HCT116 (cell line): ENCODE data around the gene FAM228B. TPM values are rescaled to one million over a fixed set of nuclear protein-coding genes. Genes with fewer than 3 reads are reported as not detected.

Experiments used
- ATAC-seq: fragments of 200-7000 bp; cut with Tn5 transposase; 2 replicates; pipeline ENCODE4 v1.9.1; 2020; ENCODE audit warnings: mild to moderate bottlenecking, moderate library complexity
- BruUV-seq: library from RNA; stranded (reverse); fragments of 400-500 nt; replicated peaks from 2 replicates; lab custom pipeline; 2021; lab: Mats Ljungman, UMichigan
- CTCF ChIA-PET: fragments of 300-600 bp; sonication (Branson Sonifier 250); formaldehyde crosslinking; loops from one replicate; lab custom pipeline; 2021; ENCODE audit warnings: antibody characterized with exemption; lab: Charles Lee
- POLR2A ChIA-PET: fragments of 300-600, 350-600 bp; sonication (Branson Sonifier 250); formaldehyde crosslinking; loops from one replicate; lab custom pipeline; 2021; ENCODE audit warnings: antibody characterized with exemption; lab: Charles Lee
- RAD21 ChIA-PET, 2 experiments: fragments of 300-600 bp; sonication (Branson Sonifier 250); formaldehyde crosslinking; loops; one replicate each; lab custom pipeline; 2023; ENCODE audit warnings: low total read pairs in 2 of 2; ENCODE audit not compliant: uncharacterized antibody in 2 of 2, unreplicated experiment in 2 of 2, low non-redundant PET in 1 of 2; lab: Charles Lee
- DNase-seq: peaks from one replicate; pipeline ENCODE4 v3.0.0-alpha.2; 2010; ENCODE audit warnings: low read depth, low spot score
- H2AFZ ChIP-seq: fragments of 200-600 bp; shearing (Covaris generic), sonication (generic); 2 replicates; pipeline ENCODE4 v1.6.1; 2017; ENCODE audit warnings: low read depth, mixed run types, mixed read lengths, antibody characterized with exemption, low read length; ENCODE audit not compliant: poor library complexity, severe bottlenecking
- H3K27ac ChIP-seq: 2 replicates; pipeline ENCODE4 v1.5.1; 2012; ENCODE audit warnings: low read depth, low read length
- H3K27me3 ChIP-seq: fragments of 200-600 bp; sonication (generic); 2 replicates; pipeline ENCODE4 v1.6.1; 2016; ENCODE audit warnings: mixed run types, low read length, mixed read lengths; ENCODE audit not compliant: insufficient read depth
- H3K36me3 ChIP-seq, 2 experiments: fragments of 200-500 bp in 1 of 2; fragments of 200-600 bp in 1 of 2; sonication (Bioruptor generic) in 1 of 2; sonication (generic) in 1 of 2; 2 replicates each; pipeline versions ENCODE4 v1.5.1 to v1.6.1; 2014 to 2016; ENCODE audit warnings: low read length in 2 of 2, inconsistent platforms in 1 of 2, mixed read lengths in 1 of 2, mixed run types in 1 of 2; ENCODE audit not compliant: insufficient read depth in 2 of 2, control insufficient read depth in 1 of 2
- H3K4me1 ChIP-seq, 2 experiments: fragments of 200-600 bp in 1 of 2; sonication (generic) in 1 of 2; 2 replicates each; pipeline versions ENCODE4 v1.5.1 to v1.6.1; 2012 to 2017; ENCODE audit warnings: low read length in 2 of 2, inconsistent platforms in 1 of 2, mild to moderate bottlenecking in 1 of 2, mixed read lengths in 1 of 2, mixed run types in 1 of 2, moderate library complexity in 1 of 2; ENCODE audit not compliant: insufficient read depth in 2 of 2, control insufficient read depth in 1 of 2
- H3K4me2 ChIP-seq: fragments of 200-600 bp; sonication (generic); 2 replicates; pipeline ENCODE4 v1.6.1; 2017; ENCODE audit warnings: mixed run types, low read length, mixed read lengths
- H3K4me3 ChIP-seq, 2 experiments: fragments of 200-600 bp in 1 of 2; sonication (generic) in 1 of 2; replicated peaks in 1 of 2; 2 replicates each; pipeline ENCODE4 v1.5.1; 2011 to 2016; ENCODE audit warnings: low read length in 2 of 2, control low read depth in 1 of 2, low read depth in 1 of 2, mild to moderate bottlenecking in 1 of 2, mixed read lengths in 1 of 2, mixed run types in 1 of 2
- H3K79me2 ChIP-seq: fragments of 200-600 bp; sonication (generic); 2 replicates; pipeline ENCODE4 v1.6.1; 2017; ENCODE audit warnings: mild to moderate bottlenecking, mixed run types, low read length, moderate library complexity, mixed read lengths; ENCODE audit not compliant: insufficient read depth
- H3K9ac ChIP-seq: fragments of 200-600 bp; sonication (generic); 2 replicates; pipeline ENCODE4 v1.6.1; 2016; ENCODE audit warnings: low read length, mixed read lengths
- H3K9me2 ChIP-seq: fragments of 200-600 bp; sonication (generic), shearing (Covaris generic); 2 replicates; pipeline ENCODE4 v1.6.1; 2017; ENCODE audit warnings: mixed run types, mild to moderate bottlenecking, moderate library complexity; ENCODE audit not compliant: insufficient read depth
- H3K9me3 ChIP-seq, 2 experiments: fragments of 200-500 bp in 1 of 2; fragments of 200-600 bp in 1 of 2; sonication (Bioruptor generic) in 1 of 2; sonication (generic) in 1 of 2; 2 replicates each; pipeline ENCODE4 v1.6.1; 2014 to 2017; ENCODE audit warnings: low read length in 2 of 2, mixed read lengths in 2 of 2, inconsistent platforms in 1 of 2, low read depth in 1 of 2, mild to moderate bottlenecking in 1 of 2, mixed run types in 1 of 2, moderate library complexity in 1 of 2; ENCODE audit not compliant: control insufficient read depth in 1 of 2, insufficient read depth in 1 of 2
- H4K20me1 ChIP-seq: fragments of 200-600 bp; sonication (generic), shearing (Covaris generic); 2 replicates; pipeline ENCODE4 v1.6.1; 2017; ENCODE audit warnings: mixed run types, mild to moderate bottlenecking, moderate library complexity; ENCODE audit not compliant: insufficient read depth
- CBX3 ChIP-seq: IDR thresholded peaks from 2 replicates; pipeline ENCODE4 v1.6.1; 2012; ENCODE audit warnings: low read depth
- CEBPB ChIP-seq: IDR thresholded peaks from 2 replicates; pipeline ENCODE4 v1.6.1; 2012; ENCODE audit warnings: low read depth
- EZH2phosphoT487 ChIP-seq: fragments of 200-600 bp; IDR thresholded peaks from 2 replicates; pipeline ENCODE4 v1.6.1; 2018; ENCODE audit warnings: antibody characterized with exemption, borderline replicate concordance
- JUND ChIP-seq: IDR thresholded peaks from 2 replicates; pipeline ENCODE4 v1.6.1; 2012
- POLR2A ChIP-seq: IDR thresholded peaks from 2 replicates; pipeline ENCODE4 v1.7.0; 2011; ENCODE audit warnings: borderline replicate concordance; ENCODE audit not compliant: insufficient read depth, insufficient read length; ENCODE audit errors: extremely low read depth
- POLR2AphosphoS5 ChIP-seq: IDR thresholded peaks from 2 replicates; pipeline ENCODE4 v1.6.1; 2011; ENCODE audit warnings: mild to moderate bottlenecking, low read depth, low read length, moderate library complexity
- SIN3A ChIP-seq: IDR thresholded peaks from 2 replicates; pipeline ENCODE4 v1.6.1; 2012; ENCODE audit warnings: low read depth
- SRF ChIP-seq: IDR thresholded peaks from 2 replicates; pipeline ENCODE4 v1.6.1; 2012; ENCODE audit warnings: low read depth
- ZFX ChIP-seq: fragments of 450-650 bp; IDR thresholded peaks from 2 replicates; pipeline ENCODE4 v1.6.1; 2017
- ZNF274 ChIP-seq: fragments of 200-500 bp; sonication (Bioruptor generic); IDR thresholded peaks from 2 replicates; pipeline ENCODE4 v1.6.1; 2014; ENCODE audit warnings: mild to moderate bottlenecking, low read depth, low read length, inconsistent platforms
- intact Hi-C: fragments of 100-400 bp; cut with micrococcal nuclease; formaldehyde crosslinking; loops from 2 replicates; pipeline ENCODE4 v1.10.0; 2022
- total RNA-seq: library from RNA; stranded (reverse); gene quantifications from one replicate; pipeline ENCODE4 v1.2.1, GENCODE V29; 2021; ENCODE audit not compliant: unreplicated experiment
- TF ChIP-seq, protein P1 (sequence below), 3 experiments: fragments of 200-600 bp in 1 of 3; sonication (generic) in 1 of 3; IDR thresholded peaks in 2 of 3; conservative IDR thresholded peaks in 1 of 3; 2 replicates each; pipeline ENCODE4 v1.5.1; 2012 to 2017; ENCODE audit warnings: low read depth in 2 of 3, low read length in 2 of 3, antibody characterized with exemption in 1 of 3, borderline replicate concordance in 1 of 3, control low read depth in 1 of 3, mild to moderate bottlenecking in 1 of 3, mixed read lengths in 1 of 3, mixed run types in 1 of 3, moderate library complexity in 1 of 3; ENCODE audit not compliant: insufficient read depth in 1 of 3
- TF ChIP-seq, protein P2 (sequence below): IDR thresholded peaks from 2 replicates; pipeline ENCODE4 v1.6.1; 2011; ENCODE audit warnings: mild to moderate bottlenecking, low read length, moderate library complexity; ENCODE audit not compliant: insufficient replicate concordance; ENCODE audit errors: extremely low read depth
- TF ChIP-seq, protein P3 (sequence below): IDR thresholded peaks from 2 replicates; pipeline ENCODE4 v1.6.1; 2012

Gene FAM228B
- total RNA-seq, 1 experiment from 2014 or later, result 5.6 TPM

DNA sequence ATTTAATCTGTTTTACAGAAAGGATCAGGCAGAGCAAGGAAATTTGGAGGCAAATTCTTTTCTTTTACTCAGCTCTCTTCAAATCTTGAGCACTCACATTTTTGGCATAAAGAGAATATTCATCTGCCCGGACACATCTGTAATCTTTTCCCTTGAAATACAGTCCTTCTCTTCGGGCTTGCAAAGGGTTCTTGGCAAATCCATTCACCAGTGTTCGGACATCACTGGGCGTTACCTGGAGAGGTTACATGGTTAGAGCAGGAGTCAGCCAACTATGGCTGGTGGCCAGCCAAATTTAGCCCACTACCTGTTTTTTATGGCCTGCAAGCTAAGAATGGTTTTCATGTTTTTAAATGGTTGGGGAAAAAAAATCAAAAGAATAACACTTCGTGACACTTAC is 2.2 kb upstream of the FAM228B start:
- BruUV-seq, result no TSS peak
- no peaks in the 10 kb centered on the region for H3K9me3 ChIP-seq
- no peak for ATAC-seq
- no peak overlapping the region for H3K27ac ChIP-seq
- no peaks in the 10 kb centered on the region for H3K9me2 ChIP-seq
- H4K20me1 ChIP-seq, result no peaks in the 10 kb centered on the region
- intact Hi-C loops, result no loop called here
- H3K9ac ChIP-seq, result no peak overlapping the region
- ChIA-PET RAD21 (no interaction called here), POLR2A (interaction anchor here (1.0 kb wide), 1 partner anchor 44 kb away, joined by 3 read pairs; no protein-coding TSS in a partner anchor), CTCF (no interaction called here)
- peaks cover 7 to 15% of the 10 kb centered on the region in 2 experiments; a peak in 3 of 4 replicates for H3K4me1 ChIP-seq
- no peaks in the 10 kb centered on the region for H3K27me3 ChIP-seq
- H3K4me2 ChIP-seq, result no peak overlapping the region
- H3K79me2 ChIP-seq, result no peaks in the 10 kb centered on the region
- TF ChIP-seq JUND, result no peak
- no peak for TF ChIP-seq EZH2phosphoT487
- TF ChIP-seq ZNF274, result no peak
- TF ChIP-seq, protein P1, sequence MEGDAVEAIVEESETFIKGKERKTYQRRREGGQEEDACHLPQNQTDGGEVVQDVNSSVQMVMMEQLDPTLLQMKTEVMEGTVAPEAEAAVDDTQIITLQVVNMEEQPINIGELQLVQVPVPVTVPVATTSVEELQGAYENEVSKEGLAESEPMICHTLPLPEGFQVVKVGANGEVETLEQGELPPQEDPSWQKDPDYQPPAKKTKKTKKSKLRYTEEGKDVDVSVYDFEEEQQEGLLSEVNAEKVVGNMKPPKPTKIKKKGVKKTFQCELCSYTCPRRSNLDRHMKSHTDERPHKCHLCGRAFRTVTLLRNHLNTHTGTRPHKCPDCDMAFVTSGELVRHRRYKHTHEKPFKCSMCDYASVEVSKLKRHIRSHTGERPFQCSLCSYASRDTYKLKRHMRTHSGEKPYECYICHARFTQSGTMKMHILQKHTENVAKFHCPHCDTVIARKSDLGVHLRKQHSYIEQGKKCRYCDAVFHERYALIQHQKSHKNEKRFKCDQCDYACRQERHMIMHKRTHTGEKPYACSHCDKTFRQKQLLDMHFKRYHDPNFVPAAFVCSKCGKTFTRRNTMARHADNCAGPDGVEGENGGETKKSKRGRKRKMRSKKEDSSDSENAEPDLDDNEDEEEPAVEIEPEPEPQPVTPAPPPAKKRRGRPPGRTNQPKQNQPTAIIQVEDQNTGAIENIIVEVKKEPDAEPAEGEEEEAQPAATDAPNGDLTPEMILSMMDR (IDR thresholded peaks at IDR 0.05 in 2 of 3, conservative IDR thresholded peaks at IDR 0.05 in 1 of 3; ENCODE audit: borderline replicate concordance in 1 of 3, insufficient read depth in 1 of 3, low read depth in 2 of 3, low read length in 2 of 3), result no peak
- TF ChIP-seq CEBPB, result no peak
- TF ChIP-seq, all 23 proteins: peak for 0
- no peak for DNase-seq
- Histone ChIP-seq H3K4me3 (no peak overlapping the region), H3K36me3 (no peaks in the 10 kb centered on the region), H2AFZ (no peak overlapping the region)

DNA sequence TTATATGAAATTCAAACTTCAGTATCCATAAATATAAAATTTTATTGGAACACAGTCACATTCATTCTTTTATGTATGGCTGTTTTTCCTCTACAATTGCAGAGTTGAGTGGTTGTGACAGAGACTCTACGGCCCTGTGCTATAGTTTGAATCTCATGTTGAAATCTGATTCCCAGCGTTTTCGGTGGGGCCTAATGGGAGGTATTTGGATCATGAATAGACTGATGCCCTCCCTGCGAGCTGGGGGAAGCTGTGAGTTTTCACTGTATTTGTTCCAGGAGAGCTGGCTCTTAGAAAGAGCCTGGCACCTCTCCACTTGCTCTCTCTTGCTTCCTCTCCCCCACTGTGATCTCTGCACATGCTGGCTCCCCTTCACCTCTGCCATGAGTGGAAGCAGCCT is 1.8 kb upstream of the FAM228B start:
- intact Hi-C loops, result no loop called here
- Histone ChIP-seq H3K9ac (no peak overlapping the region), H3K27me3 (no peaks in the 10 kb centered on the region), H3K9me3 (no peaks in the 10 kb centered on the region), H3K4me3 (no peak overlapping the region), H3K27ac (no peak overlapping the region), H3K36me3 (no peaks in the 10 kb centered on the region), H3K79me2 (no peaks in the 10 kb centered on the region), H3K4me1 (peaks cover 7 to 15% of the 10 kb centered on the region in 2 experiments; a peak in 3 of 4 replicates), H3K4me2 (no peak overlapping the region), H2AFZ (no peak overlapping the region), H4K20me1 (no peaks in the 10 kb centered on the region), H3K9me2 (no peaks in the 10 kb centered on the region)
- DNase-seq (no peak), ATAC-seq (no peak)
- ChIA-PET CTCF (no interaction called here), POLR2A (interaction anchor here (1.0 kb wide), 1 partner anchor 45 kb away, joined by 3 read pairs; no protein-coding TSS in a partner anchor), RAD21 (no interaction called here)
- BruUV-seq, result no TSS peak
- TF ChIP-seq CEBPB (no peak), POLR2AphosphoS5 (no peak), CBX3 (no peak), ZFX (no peak), EZH2phosphoT487 (no peak), SRF (no peak), JUND (no peak), SIN3A (no peak), POLR2A (no peak)
- TF ChIP-seq, protein P1 (IDR thresholded peaks at IDR 0.05 in 2 of 3, conservative IDR thresholded peaks at IDR 0.05 in 1 of 3; ENCODE audit: borderline replicate concordance in 1 of 3, insufficient read depth in 1 of 3, low read depth in 2 of 3, low read length in 2 of 3), result no peak
- TF ChIP-seq, protein P2, sequence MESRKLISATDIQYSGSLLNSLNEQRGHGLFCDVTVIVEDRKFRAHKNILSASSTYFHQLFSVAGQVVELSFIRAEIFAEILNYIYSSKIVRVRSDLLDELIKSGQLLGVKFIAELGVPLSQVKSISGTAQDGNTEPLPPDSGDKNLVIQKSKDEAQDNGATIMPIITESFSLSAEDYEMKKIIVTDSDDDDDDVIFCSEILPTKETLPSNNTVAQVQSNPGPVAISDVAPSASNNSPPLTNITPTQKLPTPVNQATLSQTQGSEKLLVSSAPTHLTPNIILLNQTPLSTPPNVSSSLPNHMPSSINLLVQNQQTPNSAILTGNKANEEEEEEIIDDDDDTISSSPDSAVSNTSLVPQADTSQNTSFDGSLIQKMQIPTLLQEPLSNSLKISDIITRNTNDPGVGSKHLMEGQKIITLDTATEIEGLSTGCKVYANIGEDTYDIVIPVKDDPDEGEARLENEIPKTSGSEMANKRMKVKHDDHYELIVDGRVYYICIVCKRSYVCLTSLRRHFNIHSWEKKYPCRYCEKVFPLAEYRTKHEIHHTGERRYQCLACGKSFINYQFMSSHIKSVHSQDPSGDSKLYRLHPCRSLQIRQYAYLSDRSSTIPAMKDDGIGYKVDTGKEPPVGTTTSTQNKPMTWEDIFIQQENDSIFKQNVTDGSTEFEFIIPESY, result no peak
- TF ChIP-seq, protein P3, sequence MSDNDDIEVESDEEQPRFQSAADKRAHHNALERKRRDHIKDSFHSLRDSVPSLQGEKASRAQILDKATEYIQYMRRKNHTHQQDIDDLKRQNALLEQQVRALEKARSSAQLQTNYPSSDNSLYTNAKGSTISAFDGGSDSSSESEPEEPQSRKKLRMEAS, result no peak
